Measurements from ENCODE around the gene PKNOX2. TPM values are rescaled to one million over a fixed set of nuclear protein-coding genes. Genes with fewer than 3 reads are reported as not detected.

PKNOX2 gene
- total and polyA plus RNA-seq, 2 of the 4 experiments (the other 2 are of a cell fraction), result 0.72 to 2.3 TPM

DNA sequence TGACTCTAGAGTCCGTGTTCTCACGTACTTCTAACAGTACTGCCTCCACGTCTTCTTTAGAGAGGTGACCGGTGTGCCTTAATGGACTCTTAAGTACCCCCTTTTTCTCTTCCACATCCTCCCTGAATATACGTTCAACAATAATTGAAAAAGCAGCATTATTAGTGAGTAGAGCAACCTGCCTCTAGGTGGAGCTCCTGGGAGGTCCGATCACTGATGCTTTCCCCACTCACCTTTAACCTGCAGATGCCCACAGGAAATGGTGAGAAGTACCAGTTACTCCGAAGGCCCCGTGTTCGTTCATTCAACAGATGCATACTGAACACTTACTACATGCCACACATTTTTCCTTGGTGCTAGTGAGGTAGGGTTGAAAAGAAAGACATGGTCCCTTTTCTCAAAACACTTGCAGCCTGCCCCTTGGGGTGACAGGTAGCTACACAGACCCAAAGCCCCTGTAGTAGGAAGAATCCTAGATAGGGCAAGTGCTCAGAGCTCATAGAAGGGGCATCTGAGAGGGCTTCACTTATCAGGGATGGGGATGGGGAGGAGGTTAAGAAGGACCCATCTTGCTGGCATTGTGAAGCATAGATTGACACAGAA, 258.8 kb downstream of the PKNOX2 start:
- no peak for TF ChIP-seq CHD1 (IDR thresholded peaks at IDR 0.05; ENCODE audit: low read depth, low read length)
- TF ChIP-seq, protein P1, sequence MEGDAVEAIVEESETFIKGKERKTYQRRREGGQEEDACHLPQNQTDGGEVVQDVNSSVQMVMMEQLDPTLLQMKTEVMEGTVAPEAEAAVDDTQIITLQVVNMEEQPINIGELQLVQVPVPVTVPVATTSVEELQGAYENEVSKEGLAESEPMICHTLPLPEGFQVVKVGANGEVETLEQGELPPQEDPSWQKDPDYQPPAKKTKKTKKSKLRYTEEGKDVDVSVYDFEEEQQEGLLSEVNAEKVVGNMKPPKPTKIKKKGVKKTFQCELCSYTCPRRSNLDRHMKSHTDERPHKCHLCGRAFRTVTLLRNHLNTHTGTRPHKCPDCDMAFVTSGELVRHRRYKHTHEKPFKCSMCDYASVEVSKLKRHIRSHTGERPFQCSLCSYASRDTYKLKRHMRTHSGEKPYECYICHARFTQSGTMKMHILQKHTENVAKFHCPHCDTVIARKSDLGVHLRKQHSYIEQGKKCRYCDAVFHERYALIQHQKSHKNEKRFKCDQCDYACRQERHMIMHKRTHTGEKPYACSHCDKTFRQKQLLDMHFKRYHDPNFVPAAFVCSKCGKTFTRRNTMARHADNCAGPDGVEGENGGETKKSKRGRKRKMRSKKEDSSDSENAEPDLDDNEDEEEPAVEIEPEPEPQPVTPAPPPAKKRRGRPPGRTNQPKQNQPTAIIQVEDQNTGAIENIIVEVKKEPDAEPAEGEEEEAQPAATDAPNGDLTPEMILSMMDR (conservative IDR thresholded peaks at IDR 0.05; ENCODE audit: low read depth, low read length), result peak; percentile 24; the same call in 1 of the 2 replicates
- no peaks in the 10 kb centered on the region for H3K79me1 ChIP-seq (ENCODE audit: low read depth in 1 of 2, low read length in 2 of 2)
- H4K5ac ChIP-seq (ENCODE audit: low read depth, low read length), result no peak overlapping the region
- no peak overlapping the region for H3K23ac ChIP-seq (ENCODE audit: low read depth, low read length)
- dilution Hi-C loops (cut with HindIII; ENCODE audit: low sequenced_read_pairs, unreplicated experiment), result no loop called here
- no peak for DNase-seq
- no peaks in the 10 kb centered on the region for H4K20me1 ChIP-seq (ENCODE audit: insufficient read depth, low read length)
- H4K8ac ChIP-seq (ENCODE audit: low read depth in 2 of 2, low read length in 2 of 2), result no peak overlapping the region
- no peak overlapping the region for H2BK120ac ChIP-seq (ENCODE audit: low read depth, low read length)
- H2BK5ac ChIP-seq (ENCODE audit: low read depth, low read length, poor library complexity, severe bottlenecking), result no peak overlapping the region
- BruUV-seq (replicated peaks), result no TSS peak
- H3K9me1 ChIP-seq (ENCODE audit: insufficient read depth, low read length), result no peaks in the 10 kb centered on the region
- H3K56ac ChIP-seq (ENCODE audit: extremely low read depth, insufficient read depth, low read length), result no peak overlapping the region
- H3K14ac ChIP-seq (replicated peaks; ENCODE audit: low read depth, low read length), result no peak overlapping the region
- WGBS, 2 experiments (ENCODE audit: extremely low coverage in 2 of 2, insufficient read length in 1 of 2), result no CpG with 5 or more reads among the region's 9 CpGs
- H3K9me3 ChIP-seq (ENCODE audit: control insufficient read depth, insufficient read depth, low read length), result no peaks in the 10 kb centered on the region
- no peak for ATAC-seq (ENCODE audit: low read depth)
- no peak overlapping the region for H3K4me2 ChIP-seq (ENCODE audit: low read depth, low read length)
- H3K27me3 ChIP-seq (ENCODE audit: control insufficient read depth, insufficient read depth, low read length), result peaks cover 19% of the 10 kb centered on the region
- no peak overlapping the region for H4K91ac ChIP-seq (ENCODE audit: insufficient read depth, low read depth, low read length)
- no peak overlapping the region for H2BK15ac ChIP-seq (ENCODE audit: low read depth, low read length)
- ChIA-PET POLR2A (ENCODE audit: unreplicated experiment) (interaction anchor here (0.6 kb wide), 1 partner anchor 522 kb away, joined by 3 read pairs; no protein-coding TSS in a partner anchor), CTCF (no interaction called here)
- intact Hi-C loops (cut with micrococcal nuclease), result no loop called here
- H2BK20ac ChIP-seq (ENCODE audit: low read depth, low read length), result no peak overlapping the region
- no peak overlapping the region for H3K4me3 ChIP-seq (ENCODE audit: insufficient read depth, low read depth, low read length)
- H3K27ac ChIP-seq (ENCODE audit: insufficient read depth, low read length), result no peak overlapping the region
- no peak overlapping the region for H3K4ac ChIP-seq (ENCODE audit: low read depth, low read length)
- H2AK5ac ChIP-seq (ENCODE audit: low read depth, low read length), result no peak overlapping the region
- H3K36me3 ChIP-seq (ENCODE audit: control insufficient read depth, insufficient read depth, low read length), result no peaks in the 10 kb centered on the region
- H3K9ac ChIP-seq (ENCODE audit: low read depth, low read length), result no peak overlapping the region
- no peak overlapping the region for H3K18ac ChIP-seq (ENCODE audit: low read depth, low read length)
- in situ Hi-C loops (cut with MboI; ENCODE audit: low sequenced_read_pairs), result loop anchor here (10.0 to 25.0 kb wide), 2 partner anchors 449 to 761 kb away; partner anchors contain the start of genes SIAE and SPA17
- H2AK9ac ChIP-seq (replicated peaks; ENCODE audit: low read depth, low read length, poor library complexity), result no peak overlapping the region
- H3K4me1 ChIP-seq (ENCODE audit: control insufficient read depth, insufficient read depth, low read length), result no peaks in the 10 kb centered on the region
- H2AFZ ChIP-seq (replicated peaks; ENCODE audit: low read length, poor library complexity), result no peak overlapping the region

All from IMR-90 (cell line).